ENCODE measurements around the gene ELMO3. TPM values are rescaled to one million over a fixed set of nuclear protein-coding genes. Genes with fewer than 3 reads are reported as not detected.

Gene ELMO3
- total RNA-seq, 1 donor from 2014 or later, result 9.6 TPM

DNA sequence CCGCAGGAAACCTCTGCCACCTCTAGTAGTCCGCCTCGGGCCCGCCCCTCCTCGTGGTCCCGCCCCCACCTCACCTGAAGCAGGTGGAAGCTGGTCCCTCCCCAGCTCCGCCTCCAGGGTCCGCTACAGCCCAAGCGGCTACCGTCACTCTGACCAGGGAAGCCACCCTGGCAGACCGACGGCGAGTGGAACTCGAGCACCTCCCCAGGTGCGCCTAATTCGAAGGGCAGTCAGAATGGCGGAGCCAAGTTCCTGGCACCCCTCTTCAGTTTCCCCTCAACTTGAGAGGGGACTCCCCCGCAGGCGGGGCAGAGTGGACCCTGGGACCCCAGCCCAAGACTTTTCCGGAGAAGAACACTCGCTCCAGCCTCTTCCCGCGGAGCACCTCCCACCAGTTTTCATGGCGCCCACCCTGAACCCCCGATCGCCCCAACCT lies 47.8 kb downstream of the ELMO3 start:
- no peaks in the 10 kb centered on the region for H3K9me3 Mint-ChIP-seq
- H3K27me3 Mint-ChIP-seq, result peaks cover 35% of the 10 kb centered on the region
- no peaks in the 10 kb centered on the region for H3K36me3 Mint-ChIP-seq
- H3K27ac Mint-ChIP-seq, result peak overlapping the region; percentile 89
- H3K4me3 Mint-ChIP-seq, result peak overlapping the region; percentile 84
- no peak for DNase-seq (ENCODE audit: extremely low spot score, unreplicated experiment)
- TF ChIP-seq, protein P1, sequence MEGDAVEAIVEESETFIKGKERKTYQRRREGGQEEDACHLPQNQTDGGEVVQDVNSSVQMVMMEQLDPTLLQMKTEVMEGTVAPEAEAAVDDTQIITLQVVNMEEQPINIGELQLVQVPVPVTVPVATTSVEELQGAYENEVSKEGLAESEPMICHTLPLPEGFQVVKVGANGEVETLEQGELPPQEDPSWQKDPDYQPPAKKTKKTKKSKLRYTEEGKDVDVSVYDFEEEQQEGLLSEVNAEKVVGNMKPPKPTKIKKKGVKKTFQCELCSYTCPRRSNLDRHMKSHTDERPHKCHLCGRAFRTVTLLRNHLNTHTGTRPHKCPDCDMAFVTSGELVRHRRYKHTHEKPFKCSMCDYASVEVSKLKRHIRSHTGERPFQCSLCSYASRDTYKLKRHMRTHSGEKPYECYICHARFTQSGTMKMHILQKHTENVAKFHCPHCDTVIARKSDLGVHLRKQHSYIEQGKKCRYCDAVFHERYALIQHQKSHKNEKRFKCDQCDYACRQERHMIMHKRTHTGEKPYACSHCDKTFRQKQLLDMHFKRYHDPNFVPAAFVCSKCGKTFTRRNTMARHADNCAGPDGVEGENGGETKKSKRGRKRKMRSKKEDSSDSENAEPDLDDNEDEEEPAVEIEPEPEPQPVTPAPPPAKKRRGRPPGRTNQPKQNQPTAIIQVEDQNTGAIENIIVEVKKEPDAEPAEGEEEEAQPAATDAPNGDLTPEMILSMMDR (conservative IDR thresholded peaks at IDR 0.05), result no peak
- H3K4me1 Mint-ChIP-seq (ENCODE audit: unreplicated experiment), result peaks cover 26% of the 10 kb centered on the region

DNA sequence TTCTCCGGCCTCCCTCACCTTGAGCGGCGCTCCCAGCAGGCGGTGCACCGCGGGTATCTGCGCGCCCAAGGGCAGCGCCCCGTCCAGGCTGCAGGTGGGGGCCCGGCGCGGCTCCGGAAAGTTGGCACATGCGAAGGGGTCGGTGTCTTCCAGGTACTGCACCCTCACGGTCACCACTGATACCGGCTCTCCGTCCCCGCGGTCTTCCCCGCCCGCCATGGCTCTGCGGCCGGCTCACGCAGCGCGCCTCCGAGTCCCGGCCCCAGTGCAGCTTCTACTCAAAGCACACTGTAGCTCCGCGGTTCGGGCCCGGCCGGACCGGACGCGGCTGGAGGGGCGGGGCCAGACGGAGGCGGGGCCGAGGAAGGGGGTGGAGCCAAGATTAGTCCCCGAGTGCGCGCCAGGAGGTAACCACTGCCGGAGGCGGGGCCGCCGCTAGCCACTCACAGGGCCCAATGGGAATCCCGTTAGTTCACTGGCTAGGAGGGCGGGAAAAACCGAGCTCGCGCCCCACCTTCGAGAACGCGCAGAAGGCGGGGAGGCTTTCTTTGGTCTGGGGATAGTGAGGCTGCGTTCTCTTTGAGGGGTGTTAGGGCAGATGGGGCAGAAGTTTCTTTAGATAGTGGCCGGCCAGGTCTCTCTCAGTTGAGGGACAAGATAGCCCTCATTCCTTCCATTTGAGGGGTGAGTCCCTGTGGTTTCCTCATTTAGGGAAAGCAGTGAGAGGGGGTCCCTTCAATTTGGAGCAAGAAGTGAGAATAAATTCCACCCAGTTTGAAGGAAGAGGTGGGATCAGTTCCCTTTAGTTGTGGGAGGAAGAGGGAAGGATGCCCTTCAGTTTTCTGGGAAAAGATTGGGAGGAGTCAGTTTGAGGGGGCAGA lies 48.5 kb downstream of the ELMO3 start, which contains the start of gene FHOD1:
Gene FHOD1, minus strand, starts transcription at position 290 of the 881 bp plus-strand sequence. Its CDS starts 71 bp downstream, at position 219.
- H3K27me3 Mint-ChIP-seq, result peaks cover 38% of the 10 kb centered on the region
- peak within 1 kb of the TSS; percentile 89 for H3K27ac Mint-ChIP-seq
- H3K4me3 Mint-ChIP-seq, result peak within 1 kb of the TSS; percentile 84
- H3K36me3 Mint-ChIP-seq, result no peaks in the 10 kb centered on the region
- peaks cover 25% of the 10 kb centered on the region for H3K4me1 Mint-ChIP-seq (ENCODE audit: unreplicated experiment)
- peak; percentile 97 for DNase-seq (ENCODE audit: extremely low spot score, unreplicated experiment)
- TF ChIP-seq, protein P1 (conservative IDR thresholded peaks at IDR 0.05), result peak; percentile 40
- H3K9me3 Mint-ChIP-seq, result no peaks in the 10 kb centered on the region

DNA sequence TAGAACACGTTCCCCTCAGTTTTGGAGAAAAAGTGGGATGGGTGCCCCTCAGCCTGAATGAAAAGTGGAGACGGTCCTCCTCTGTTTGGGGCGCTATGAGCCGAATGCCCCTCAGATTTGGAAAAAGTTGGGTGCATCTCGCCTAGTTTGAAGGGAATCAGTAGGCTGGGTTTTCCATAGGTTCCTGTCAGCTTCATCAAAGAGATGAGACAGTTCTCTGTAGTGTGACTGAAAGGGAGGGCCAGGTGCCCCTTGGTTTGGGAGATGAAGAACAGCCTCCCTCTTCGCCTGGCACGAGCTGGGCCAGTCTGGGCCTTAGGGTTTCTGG lies 49.1 kb downstream of the ELMO3 start:
- Mint-ChIP-seq H3K27ac (peak overlapping the region; percentile 89), H3K4me3 (peak overlapping the region; percentile 84), H3K4me1 (ENCODE audit: unreplicated experiment) (peaks cover 22% of the 10 kb centered on the region)

DNA sequence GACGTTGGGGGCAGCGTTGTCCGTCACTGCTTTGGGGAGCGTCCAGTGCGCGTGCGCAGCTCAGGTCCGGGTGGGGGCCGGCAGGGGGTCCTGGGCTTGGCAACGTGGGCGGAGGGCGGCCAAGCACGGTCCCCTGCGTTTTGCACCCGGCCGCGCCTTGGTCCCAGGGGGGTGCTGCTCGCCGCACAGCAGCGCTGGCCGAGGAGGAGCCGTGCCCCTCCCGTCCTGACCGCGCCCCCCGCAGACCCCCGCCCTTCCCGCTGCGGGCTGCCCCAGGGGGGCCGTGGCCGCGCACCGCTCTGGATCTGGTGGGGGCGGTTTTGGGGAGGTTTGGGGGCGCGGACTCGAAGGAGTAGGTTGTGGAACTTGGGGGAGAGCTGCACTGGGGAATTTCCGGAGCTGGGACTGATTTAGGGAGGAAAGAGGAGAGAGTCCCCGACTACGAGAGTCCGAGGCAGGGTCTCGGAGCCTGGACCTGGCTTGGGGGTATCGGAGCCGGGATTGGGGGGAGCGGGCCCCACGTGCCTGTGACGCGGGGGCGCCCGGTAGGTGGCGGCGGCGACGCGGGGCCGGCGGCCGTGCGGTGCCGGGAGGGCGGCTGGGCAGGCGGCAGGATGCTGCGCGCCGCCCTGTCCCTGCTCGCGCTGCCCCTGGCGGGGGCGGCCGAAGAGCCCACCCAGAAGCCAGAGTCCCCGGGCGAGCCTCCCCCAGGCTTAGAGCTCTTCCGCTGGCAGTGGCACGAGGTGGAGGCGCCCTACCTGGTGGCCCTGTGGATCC lies 49.7 kb downstream of the ELMO3 start, which contains the start of gene SLC9A5:
Gene SLC9A5, plus strand, starts transcription at position 579 of the 777 bp plus-strand sequence. Its CDS starts 36 bp downstream, at position 615.
- H3K36me3 Mint-ChIP-seq, result no peaks in the 10 kb centered on the region
- H3K4me1 Mint-ChIP-seq (ENCODE audit: unreplicated experiment), result peaks cover 22% of the 10 kb centered on the region
- no peak for DNase-seq (ENCODE audit: extremely low spot score, unreplicated experiment)
- H3K9me3 Mint-ChIP-seq, result no peaks in the 10 kb centered on the region
- TF ChIP-seq, protein P1 (conservative IDR thresholded peaks at IDR 0.05), result peak; percentile 42
- peaks cover 40% of the 10 kb centered on the region for H3K27me3 Mint-ChIP-seq
- peak within 1 kb of the TSS; percentile 87 for H3K4me3 Mint-ChIP-seq
- peak within 1 kb of the TSS; percentile 89 for H3K27ac Mint-ChIP-seq

More for the DNA sequence above, 49.1 kb downstream of the ELMO3 start:
- Mint-ChIP-seq H3K36me3 (no peaks in the 10 kb centered on the region), H3K27me3 (peaks cover 40% of the 10 kb centered on the region), H3K9me3 (no peaks in the 10 kb centered on the region)
- TF ChIP-seq, protein P1 (conservative IDR thresholded peaks at IDR 0.05), result no peak
- no peak for DNase-seq (ENCODE audit: extremely low spot score, unreplicated experiment)

DNA sequence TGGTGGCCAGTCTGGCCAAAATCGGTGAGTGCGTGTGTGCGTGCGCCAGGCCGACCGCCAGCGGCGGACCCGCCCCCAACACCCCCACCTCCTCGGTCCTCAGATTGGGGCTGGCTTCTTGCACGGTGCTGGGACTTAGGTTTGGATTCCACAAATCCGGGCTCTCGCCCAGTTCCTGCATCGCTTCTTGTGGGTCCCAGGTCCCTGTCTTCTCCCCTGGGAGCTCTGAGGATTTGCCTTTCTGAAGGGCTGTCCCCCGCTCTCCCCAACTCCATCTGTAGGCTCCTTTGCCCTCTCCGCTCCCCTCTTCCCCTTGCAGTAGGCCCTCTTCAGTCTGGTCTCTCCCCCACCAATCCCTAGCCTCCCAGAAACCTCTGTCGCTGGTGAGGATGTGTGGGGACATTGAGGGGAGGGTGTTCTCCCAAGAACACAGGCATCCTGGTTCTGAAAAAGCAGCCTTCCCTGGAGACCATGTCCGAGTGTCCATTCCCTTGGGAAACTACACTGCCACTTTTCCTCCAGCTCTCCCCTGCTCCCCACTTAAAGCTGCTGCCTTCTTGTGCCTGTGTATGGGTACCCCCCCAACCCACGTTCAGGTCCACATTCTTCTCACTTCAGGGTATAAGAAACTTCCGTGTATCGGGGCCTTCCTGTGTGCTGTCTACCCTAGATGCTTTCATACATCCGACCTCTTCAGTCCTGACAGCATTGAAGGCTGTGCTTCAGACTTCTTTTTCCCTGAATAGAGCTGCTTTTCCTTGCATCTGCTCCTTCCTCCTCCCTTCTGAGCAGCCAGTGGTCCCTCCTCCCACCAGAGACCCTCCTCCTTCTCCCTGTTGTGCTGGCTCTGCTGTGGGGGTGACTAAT lies 50.5 kb downstream of the ELMO3 start:
- no peak for DNase-seq (ENCODE audit: extremely low spot score, unreplicated experiment)
- Mint-ChIP-seq H3K27me3 (peaks cover 40% of the 10 kb centered on the region), H3K36me3 (no peaks in the 10 kb centered on the region), H3K27ac (no peak overlapping the region), H3K4me3 (peak overlapping the region; percentile 87), H3K9me3 (no peaks in the 10 kb centered on the region), H3K4me1 (ENCODE audit: unreplicated experiment) (peaks cover 22% of the 10 kb centered on the region)
- TF ChIP-seq, protein P1 (conservative IDR thresholded peaks at IDR 0.05), result no peak
